Cardiac muscle cell (in vitro differentiated cells and primary cell): ENCODE results near the gene HIVEP3. TPM values are rescaled to one million over a fixed set of nuclear protein-coding genes. Genes with fewer than 3 reads are reported as not detected.

Source experiments
- DNase-seq, 2 donors: peaks; one replicate each; pipeline versions ENCODE4 v3.0.0 to v3.0.0-alpha.2; 2010 to 2017; ENCODE audit warnings: low read depth in 1 of 2, low spot score in 1 of 2
- H3K27ac ChIP-seq: fragments of 200-600 bp; sonication (generic); 2 replicates; pipeline ENCODE4 v1.5.1; 2016
- H3K27me3 ChIP-seq: fragments of 200-600 bp; sonication (generic); 2 replicates; pipeline ENCODE4 v1.6.0; 2016; ENCODE audit warnings: control low read depth
- H3K36me3 ChIP-seq: fragments of 200-600 bp; sonication (generic); 2 replicates; pipeline ENCODE4 v1.5.1; 2016; ENCODE audit warnings: control low read depth
- H3K4me1 ChIP-seq: fragments of 200-600 bp; sonication (generic); 2 replicates; pipeline ENCODE4 v1.8.1; 2017; ENCODE audit warnings: low read depth, mild to moderate bottlenecking, mixed run types
- H3K4me3 ChIP-seq: fragments of 200-600 bp; sonication (generic); 2 replicates; pipeline ENCODE4 v1.5.1; 2016; ENCODE audit warnings: mild to moderate bottlenecking
- H3K9me3 ChIP-seq: fragments of 200-600 bp; sonication (generic); 2 replicates; pipeline ENCODE4 v1.5.1; 2017; ENCODE audit warnings: low read depth, mild to moderate bottlenecking, control low read depth
- CTCF ChIP-seq: IDR thresholded peaks from 2 replicates; pipeline ENCODE4 v1.5.1; 2012; ENCODE audit warnings: low read depth, mild to moderate bottlenecking, low read length
- polyA plus RNA-seq: library from polyadenylated mRNA; unstranded; fragments of >200 nt; fragmentation: Nextera tagmentation; extraction: Ambion mirVana; gene quantifications from 2 replicates; pipeline ENCODE4 v1.2.1, GENCODE V29; 2016
- total RNA-seq: library from RNA; depleted of rRNA; stranded (reverse); fragments of >200 nt; gene quantifications from 2 replicates; pipeline ENCODE4 v1.2.3, GENCODE V29; 2016

The HIVEP3 gene
- total and polyA plus RNA-seq, 2 experiments from 2014 or later: 0.42 to 0.62 TPM

GRCh38 chr1:41683681-41684500, 234.8 kb downstream of the HIVEP3 start:
- no peak for TF ChIP-seq CTCF
- DNase-seq: no peak
- no peaks in the 10 kb centered on the region for H3K27me3 ChIP-seq
- H3K4me3 ChIP-seq: no peak overlapping the region
- no peak overlapping the region for H3K27ac ChIP-seq
- H3K36me3 ChIP-seq: no peaks in the 10 kb centered on the region
- H3K4me1 ChIP-seq: no peaks in the 10 kb centered on the region
- H3K9me3 ChIP-seq: no peaks in the 10 kb centered on the region

- Histone ChIP-seq H3K36me3 (no peaks in the 10 kb centered on the region), H3K27me3 (no peaks in the 10 kb centered on the region), H3K9me3 (no peaks in the 10 kb centered on the region), H3K27ac (no peak overlapping the region), H3K4me3 (no peak overlapping the region), H3K4me1 (no peaks in the 10 kb centered on the region)
- TF ChIP-seq CTCF: no peak
- DNase-seq: no peak
Measured at GRCh38 chr1:41682845-41683625, 235.7 kb downstream of the HIVEP3 start.

- Histone ChIP-seq H3K4me1 (no peaks in the 10 kb centered on the region), H3K27me3 (no peaks in the 10 kb centered on the region), H3K36me3 (no peaks in the 10 kb centered on the region), H3K9me3 (no peaks in the 10 kb centered on the region), H3K27ac (no peak overlapping the region), H3K4me3 (no peak overlapping the region)
- no peak for TF ChIP-seq CTCF
- DNase-seq: no peak
Measured at GRCh38 chr1:41682149-41682548, 236.6 kb downstream of the HIVEP3 start.

GRCh38 chr1:41681331-41682098, 237.2 kb downstream of the HIVEP3 start:
- Histone ChIP-seq H3K27me3 (no peaks in the 10 kb centered on the region), H3K27ac (no peak overlapping the region), H3K36me3 (no peaks in the 10 kb centered on the region), H3K4me3 (no peak overlapping the region), H3K9me3 (no peaks in the 10 kb centered on the region), H3K4me1 (no peaks in the 10 kb centered on the region)
- no peak for TF ChIP-seq CTCF
- DNase-seq: peak in 1 of 2 donors; percentile 44

- Histone ChIP-seq H3K4me1 (no peaks in the 10 kb centered on the region), H3K27ac (no peak overlapping the region), H3K4me3 (no peak overlapping the region), H3K27me3 (no peaks in the 10 kb centered on the region), H3K36me3 (no peaks in the 10 kb centered on the region), H3K9me3 (no peaks in the 10 kb centered on the region)
- TF ChIP-seq CTCF: no peak
- DNase-seq: no peak
Measured at GRCh38 chr1:41679994-41680393, 238.7 kb downstream of the HIVEP3 start.
